HG03280 (cell line): ENCODE results near the gene FRMD5.

ENCODE experiments used
- ATAC-seq: cut with Tn5 transposase; IDR thresholded peaks from one replicate; pipeline ENCODE4 v1.9.1; 2021; ENCODE audit warnings: mild to moderate bottlenecking, moderate library complexity; ENCODE audit not compliant: unreplicated experiment

Gene FRMD5

DNA sequence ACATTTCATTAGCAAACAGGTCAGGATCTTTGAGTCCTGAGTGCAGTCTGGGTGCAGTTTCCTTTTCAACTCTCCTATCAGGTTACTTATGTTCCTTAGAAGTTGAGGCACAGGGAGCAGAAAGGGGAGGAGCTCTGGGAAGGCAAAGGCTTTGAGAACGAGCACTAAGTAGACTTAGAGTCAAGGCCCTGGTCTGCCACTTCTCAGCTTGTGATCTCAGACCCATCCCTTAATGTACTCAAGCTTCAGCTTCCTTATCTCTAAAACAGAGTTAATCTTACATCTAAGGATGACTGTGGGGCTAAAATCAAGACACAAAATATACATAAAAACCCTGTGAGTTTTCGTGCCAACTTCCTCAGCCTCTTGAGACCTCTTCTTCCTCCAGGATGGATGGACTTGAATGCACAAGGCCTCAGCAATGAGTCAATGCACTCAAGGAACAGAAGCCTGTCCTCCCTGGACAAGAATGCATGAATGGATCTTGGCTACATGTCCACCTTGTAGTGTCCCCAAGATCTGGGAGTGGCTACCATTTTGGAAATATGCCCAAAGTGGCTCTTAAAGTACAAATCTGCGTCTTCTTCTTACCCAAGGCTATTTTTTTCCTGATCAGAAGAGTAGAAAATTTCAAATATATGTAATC, 263.2 kb downstream of the FRMD5 start:
- ATAC-seq = no peak

- ATAC-seq = no peak
Measured at GRCh38 chr15:43931119-43931518, 264.0 kb downstream of the FRMD5 start.

DNA sequence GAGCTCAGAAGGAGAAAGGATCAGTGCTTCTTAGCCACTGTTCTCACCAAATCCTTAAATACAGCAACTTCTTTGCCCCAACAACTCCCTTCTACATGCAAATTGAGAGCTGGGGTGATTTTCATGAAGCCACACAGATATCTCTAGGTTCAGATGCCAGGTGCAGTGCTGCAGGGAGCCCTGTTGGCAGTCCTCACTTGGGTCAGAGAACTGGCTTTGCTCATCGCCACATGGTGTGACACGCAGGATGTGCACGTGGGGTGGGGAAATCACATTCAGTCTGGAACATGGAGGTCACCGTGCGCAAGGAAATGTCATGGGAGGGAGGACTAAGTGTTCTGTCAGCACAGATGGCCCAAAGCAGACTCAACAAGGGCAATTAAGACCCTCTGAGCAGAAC, 264.5 kb downstream of the FRMD5 start:
- no peak for ATAC-seq

- no peak for ATAC-seq
Measured at GRCh38 chr15:43930079-43930478, 265.0 kb downstream of the FRMD5 start.

- ATAC-seq = no peak
Measured at GRCh38 chr15:43928152-43928551, 266.9 kb downstream of the FRMD5 start.

DNA sequence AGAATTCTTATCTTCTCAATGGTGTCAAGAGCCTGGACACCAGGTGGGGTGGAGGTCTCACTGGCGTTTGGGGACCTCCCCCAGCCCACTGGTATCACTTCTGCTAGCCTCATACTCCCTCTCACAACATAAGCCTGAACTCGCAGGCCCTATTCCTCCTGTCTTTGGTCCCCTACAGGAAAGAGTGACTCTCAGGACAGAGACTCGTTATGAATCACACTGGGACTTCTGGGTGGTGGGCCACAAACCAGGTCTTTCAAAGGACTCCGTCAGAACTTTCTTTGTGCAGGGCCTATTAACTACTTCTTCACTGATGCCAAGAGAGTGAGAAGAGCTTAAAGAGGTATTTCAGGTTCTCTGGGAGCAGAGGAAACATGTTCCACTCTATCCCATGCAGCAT, 267.9 kb downstream of the FRMD5 start:
- ATAC-seq = no peak

DNA sequence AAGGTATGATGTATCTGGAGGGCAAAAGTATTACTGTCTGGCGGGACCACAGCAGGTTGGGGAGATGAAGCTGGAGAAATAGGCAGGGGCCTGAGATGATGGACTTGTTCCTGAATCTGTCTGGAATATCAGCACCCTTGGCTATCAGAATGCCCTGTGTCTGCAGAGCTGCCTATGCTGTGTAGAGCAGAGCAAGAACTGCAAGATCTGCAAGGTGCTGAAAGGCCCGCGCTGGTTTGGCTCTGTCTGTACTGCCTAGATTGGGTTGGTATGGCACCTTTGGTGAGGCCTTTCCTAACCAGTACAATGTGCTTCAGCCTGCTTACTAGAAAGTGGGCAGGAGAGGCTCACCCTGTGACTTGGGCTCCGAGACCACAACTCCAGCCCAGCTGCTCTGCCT, 271.5 kb downstream of the FRMD5 start:
- no peak for ATAC-seq

DNA sequence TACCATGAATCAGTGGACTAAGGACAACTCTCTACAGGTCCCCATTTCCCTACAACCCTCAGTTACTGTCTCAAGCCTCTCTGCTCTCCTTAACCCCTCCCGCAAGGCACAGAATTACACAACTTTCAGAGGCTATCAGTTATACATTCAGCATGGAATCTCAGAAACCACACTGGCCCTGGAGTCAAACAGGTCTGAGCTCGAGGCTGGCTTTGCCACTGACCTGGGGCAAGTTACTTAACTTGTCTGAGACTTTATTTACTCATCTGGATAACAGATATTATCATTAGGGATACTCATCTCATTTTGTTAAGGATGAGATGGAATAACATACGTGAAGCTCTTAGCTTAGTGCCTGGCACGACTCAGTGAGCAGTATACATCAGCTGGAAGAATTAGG, 273.1 kb downstream of the FRMD5 start:
- ATAC-seq = no peak

GRCh38 chr15:43920815-43921214, 274.3 kb downstream of the FRMD5 start:
- no peak for ATAC-seq

GRCh38 chr15:43920254-43920600, 274.8 kb downstream of the FRMD5 start:
- ATAC-seq = no peak

GRCh38 chr15:43919540-43920253, 275.4 kb downstream of the FRMD5 start:
- no peak for ATAC-seq

- ATAC-seq = no peak
Measured at GRCh38 chr15:43918717-43919116, 276.4 kb downstream of the FRMD5 start.

DNA sequence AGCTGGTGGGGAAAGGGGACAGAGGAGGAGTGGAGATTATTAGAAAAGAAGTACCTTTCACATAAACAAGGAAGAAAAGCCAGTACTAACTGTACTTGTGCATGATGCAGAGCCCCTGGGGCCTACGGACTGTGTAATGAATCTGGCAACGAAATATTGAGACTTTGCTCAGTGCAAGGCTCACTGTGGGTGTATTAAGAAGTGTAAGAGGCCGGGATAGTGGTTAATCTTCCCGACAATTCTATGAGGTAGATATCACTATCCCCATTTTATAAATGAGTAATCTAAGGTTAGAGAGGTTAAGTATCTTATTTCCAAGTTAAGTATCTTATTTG, 278.8 kb downstream of the FRMD5 start:
- ATAC-seq = no peak

- no peak for ATAC-seq
Measured at GRCh38 chr15:43915631-43916325, 279.3 kb downstream of the FRMD5 start.

- ATAC-seq = no peak
Measured at GRCh38 chr15:43913941-43914340, 281.1 kb downstream of the FRMD5 start.

DNA sequence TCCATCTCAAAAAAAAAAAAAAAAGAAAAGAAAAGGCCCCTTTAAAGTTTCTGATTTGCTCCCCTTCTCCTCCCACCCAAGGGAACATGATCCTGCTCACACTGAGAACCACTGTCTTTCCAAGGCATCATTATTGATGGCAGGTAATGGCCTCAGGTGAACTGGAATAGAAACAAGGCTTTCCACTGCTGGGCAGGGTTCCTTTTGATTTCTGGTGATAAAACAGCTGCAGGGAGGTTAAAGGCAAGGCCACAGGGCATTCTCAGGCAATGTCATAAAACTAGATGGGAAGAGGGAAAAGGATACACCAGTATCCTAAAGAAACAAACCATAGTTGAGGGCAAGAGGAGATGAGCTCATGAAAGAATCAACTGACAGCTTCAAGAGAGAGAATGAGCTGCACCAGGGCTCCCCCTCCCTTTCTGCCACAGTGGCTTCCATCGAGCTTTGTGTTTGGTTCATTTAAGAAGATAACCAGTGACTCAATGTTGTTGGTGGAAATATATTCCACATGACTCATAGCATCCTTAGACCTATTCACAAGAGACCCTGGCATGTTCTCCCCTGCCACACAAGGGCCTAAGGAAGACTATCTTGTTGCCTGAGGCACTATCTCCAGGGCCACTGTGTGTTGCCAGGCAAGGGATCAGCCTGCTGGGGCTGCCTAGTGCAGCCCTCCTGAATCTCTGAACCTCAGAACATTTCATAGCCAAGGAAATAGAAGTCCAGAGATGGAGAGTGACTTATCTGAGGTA, 281.9 kb downstream of the FRMD5 start:
- no peak for ATAC-seq

- no peak for ATAC-seq
Measured at GRCh38 chr15:43912208-43912607, 282.9 kb downstream of the FRMD5 start.

DNA sequence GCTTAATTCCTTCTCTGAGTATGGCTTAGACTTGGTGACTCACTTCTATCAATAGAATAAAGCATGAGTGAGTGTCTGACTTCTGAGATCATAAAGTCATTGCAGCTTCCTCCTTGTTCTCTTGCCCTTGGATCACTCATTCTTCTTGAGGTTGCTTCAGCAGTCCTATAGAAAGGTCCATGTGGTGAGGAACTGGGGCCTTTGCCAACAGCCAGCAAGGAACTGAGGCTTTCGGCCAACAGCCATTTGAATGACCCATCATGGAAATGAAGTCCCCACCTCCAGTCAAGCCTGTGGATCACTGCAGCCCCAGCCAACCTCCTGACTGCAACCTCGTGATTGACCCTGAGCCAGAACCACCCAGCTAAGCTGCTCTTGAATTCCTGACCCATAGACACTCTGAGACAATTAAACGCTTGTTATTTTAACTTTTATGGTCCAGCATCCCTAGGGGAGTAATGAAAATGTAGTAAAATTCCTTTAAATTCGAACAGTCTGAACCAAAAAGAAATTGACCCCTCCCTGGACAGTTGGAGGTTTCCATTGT, 283.8 kb downstream of the FRMD5 start:
- no peak for ATAC-seq

- ATAC-seq = no peak
Measured at GRCh38 chr15:43908516-43909050, 286.5 kb downstream of the FRMD5 start.

- no peak for ATAC-seq
Measured at GRCh38 chr15:43905755-43906154, 289.3 kb downstream of the FRMD5 start.

- no peak for ATAC-seq
Measured at GRCh38 chr15:43903864-43904290, 291.2 kb downstream of the FRMD5 start.
